ENCODE results near the gene GABBR2. TPM values are rescaled to one million over a fixed set of nuclear protein-coding genes. Genes with fewer than 3 reads are reported as not detected.
A peak's percentile ranks its signal among the peaks of the same experiment; 100 is the strongest.
"Not testable (repeated sequence)": the region's sequence is repeated elsewhere in the genome, so short reads cannot be mapped to it uniquely, and the experiment has no call there.

GABBR2 gene
- total RNA-seq, 6 experiments from 2014 or later, result not detected

- no peak for DNase-seq
- Histone ChIP-seq H3K27ac (no peak overlapping the region), H3K4me3 (no peak overlapping the region), H3K4me1 (no peaks in the 10 kb centered on the region), H3K9me3 (no peaks in the 10 kb centered on the region), H3K27me3 (no peaks in the 10 kb centered on the region), H3K36me3 (no peaks in the 10 kb centered on the region)
- ATAC-seq, result no peak
- intact Hi-C loops (cut with DNase I), result no loop called here
- TF ChIP-seq POLR2A (IDR thresholded peaks at IDR 0.05) (no peak), CTCF (IDR thresholded peaks at IDR 0.05) (no peak)
- WGBS (ENCODE audit: insufficient coverage, low coverage, low lambda C conversion rate, missing lambda C conversion rate), result no CpG with 5 or more reads among the region's 1 CpG
These were observed 18.0 kb downstream of the GABBR2 start for GRCh38 chr9:98690686-98691085.

GRCh38 chr9:98688710-98689495 is 19.8 kb downstream of the GABBR2 start:
- H3K27ac ChIP-seq, result no peak overlapping the region
- no peaks in the 10 kb centered on the region for H3K4me1 ChIP-seq
- no peaks in the 10 kb centered on the region for H3K36me3 ChIP-seq
- TF ChIP-seq POLR2A (IDR thresholded peaks at IDR 0.05) (no peak), CTCF (IDR thresholded peaks at IDR 0.05) (no peak)
- 61% methylated on average over 5 of the region's 7 CpGs for WGBS (ENCODE audit: insufficient coverage, low coverage, low lambda C conversion rate, missing lambda C conversion rate)
- intact Hi-C loops (cut with DNase I), result no loop called here
- H3K27me3 ChIP-seq, result no peaks in the 10 kb centered on the region
- DNase-seq, result no peak
- no peaks in the 10 kb centered on the region for H3K9me3 ChIP-seq
- no peak for ATAC-seq
- H3K4me3 ChIP-seq, result no peak overlapping the region

GRCh38 chr9:98687911-98688310 is 20.8 kb downstream of the GABBR2 start:
- DNase-seq (no peak), ATAC-seq (no peak)
- Histone ChIP-seq H3K27ac (no peak overlapping the region), H3K9me3 (no peaks in the 10 kb centered on the region), H3K36me3 (no peaks in the 10 kb centered on the region), H3K4me3 (no peak overlapping the region), H3K27me3 (no peaks in the 10 kb centered on the region), H3K4me1 (no peaks in the 10 kb centered on the region)
- intact Hi-C loops (cut with DNase I), result no loop called here
- WGBS (ENCODE audit: insufficient coverage, low coverage, low lambda C conversion rate, missing lambda C conversion rate), result 100% methylated on average over 1 of the region's 1 CpG
- TF ChIP-seq CTCF (IDR thresholded peaks at IDR 0.05), result no peak
- TF ChIP-seq POLR2A (IDR thresholded peaks at IDR 0.05), result no peak

DNA sequence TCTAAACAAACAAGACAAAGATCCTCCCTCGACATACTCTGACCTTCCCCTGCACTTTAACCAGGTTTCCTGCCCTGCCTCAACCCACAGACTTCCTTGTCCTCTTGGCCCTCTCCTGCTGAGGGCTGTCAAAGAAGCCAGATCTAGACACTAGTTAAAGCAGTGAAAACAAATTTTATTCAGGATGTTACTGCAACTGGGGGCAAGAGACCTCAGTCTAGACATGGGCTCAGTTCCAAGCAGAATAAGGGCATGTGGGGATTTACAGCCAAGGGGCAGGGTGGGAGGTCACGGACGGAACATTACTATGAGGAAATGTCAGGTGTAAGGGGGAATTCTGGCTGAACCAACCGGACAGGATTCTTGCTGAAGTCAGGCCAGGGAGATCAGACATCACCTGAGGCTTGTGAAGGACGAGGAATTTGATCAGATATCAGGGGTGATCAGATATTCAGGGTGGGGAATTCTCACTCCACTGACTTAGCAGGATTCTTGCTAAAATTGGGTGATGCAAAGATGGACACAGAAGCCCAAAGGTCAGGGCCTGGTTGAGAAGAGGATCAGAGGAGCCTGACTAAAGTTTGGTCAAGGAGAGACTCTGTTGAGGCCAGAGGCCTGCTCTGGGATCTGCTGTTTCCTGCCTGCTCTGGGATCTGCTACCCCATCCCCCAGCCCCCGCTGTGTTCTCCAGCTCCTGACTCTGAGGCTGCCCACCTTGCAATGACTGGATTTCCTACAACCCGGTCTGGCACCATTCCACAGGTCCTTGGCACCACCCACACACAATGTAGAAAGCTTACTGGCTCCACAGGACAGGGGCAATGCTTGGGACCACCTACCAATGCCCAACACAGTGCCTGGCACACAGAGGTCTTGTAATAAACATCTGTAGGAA is 21.5 kb downstream of the GABBR2 start:
- Histone ChIP-seq H3K4me3 (no peak overlapping the region), H3K27ac (no peak overlapping the region), H3K9me3 (no peaks in the 10 kb centered on the region), H3K4me1 (no peaks in the 10 kb centered on the region), H3K36me3 (no peaks in the 10 kb centered on the region), H3K27me3 (no peaks in the 10 kb centered on the region)
- intact Hi-C loops (cut with DNase I), result no loop called here
- no peak for DNase-seq
- WGBS (ENCODE audit: insufficient coverage, low coverage, low lambda C conversion rate, missing lambda C conversion rate), result 51% methylated on average over 5 of the region's 7 CpGs
- TF ChIP-seq POLR2A (IDR thresholded peaks at IDR 0.05) (no peak), CTCF (IDR thresholded peaks at IDR 0.05) (no peak)
- ATAC-seq, result peak in 1 of 4 donors; percentile 73

DNA sequence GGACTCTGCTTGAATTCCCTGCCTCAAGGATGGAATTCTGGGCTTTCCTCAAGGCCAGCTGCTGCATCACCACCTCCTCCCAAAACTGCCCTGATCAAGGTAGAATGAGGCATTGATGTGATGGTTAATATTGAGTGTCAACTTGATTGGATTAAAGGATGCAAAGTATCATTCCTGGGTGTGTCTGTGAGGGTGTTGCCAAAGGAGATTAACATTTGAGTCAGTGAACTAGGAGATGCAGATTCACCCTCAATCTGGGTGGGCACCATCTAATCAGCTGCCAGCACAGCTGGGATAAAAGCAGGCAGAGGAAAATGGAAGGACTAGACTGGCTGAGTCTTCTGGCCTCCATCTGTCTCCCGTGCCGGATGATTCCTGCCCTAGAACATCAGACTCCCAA is 23.9 kb downstream of the GABBR2 start:
- DNase-seq; H3K4me3 ChIP-seq; H3K27me3 ChIP-seq; H3K4me1 ChIP-seq; H3K27ac ChIP-seq; ATAC-seq; H3K9me3 ChIP-seq; intact Hi-C loops (cut with DNase I); H3K36me3 ChIP-seq: not testable (repeated sequence)
- WGBS (ENCODE audit: insufficient coverage, low coverage, low lambda C conversion rate, missing lambda C conversion rate), result 93% methylated on average over 2 of the region's 2 CpGs

Measured in right lobe of liver (tissue), 6 donors.